TTC549 (cell line): ENCODE data around the gene MEF2C.

Experiments used
- FAIRE-seq: peaks from 2 replicates; lab custom pipeline; 2012; peaks lifted over from hg19 to GRCh38; lab: Jason Lieb, UNC

Gene MEF2C

GRCh38 chr5:88826646-88827585, 56.1 kb downstream of the MEF2C start:
- FAIRE-seq: no peak

GRCh38 chr5:88825584-88826315, 57.2 kb downstream of the MEF2C start:
- FAIRE-seq: no peak

GRCh38 chr5:88824892-88825583, 57.9 kb downstream of the MEF2C start:
- no peak for FAIRE-seq

GRCh38 chr5:88824141-88824540, 58.8 kb downstream of the MEF2C start:
- FAIRE-seq: no peak

GRCh38 chr5:88823201-88823600, 59.8 kb downstream of the MEF2C start:
- FAIRE-seq: no peak

- no peak for FAIRE-seq
These were observed 61.8 kb downstream of the MEF2C start for GRCh38 chr5:88821161-88821560.

- FAIRE-seq: no peak
These were observed 62.4 kb downstream of the MEF2C start for GRCh38 chr5:88820581-88820980.

GRCh38 chr5:88819301-88819999, 63.5 kb downstream of the MEF2C start:
- no peak for FAIRE-seq

GRCh38 chr5:88818296-88818695, 64.7 kb downstream of the MEF2C start:
- no peak for FAIRE-seq

- no peak for FAIRE-seq
These were observed 66.8 kb downstream of the MEF2C start for GRCh38 chr5:88816195-88816594.

- FAIRE-seq: no peak
These were observed 67.8 kb downstream of the MEF2C start for GRCh38 chr5:88815050-88815789.

- FAIRE-seq: no peak
These were observed 69.0 kb downstream of the MEF2C start for GRCh38 chr5:88813805-88814575.

GRCh38 chr5:88813244-88813643, 69.7 kb downstream of the MEF2C start:
- no peak for FAIRE-seq

- no peak for FAIRE-seq
These were observed 74.8 kb downstream of the MEF2C start for GRCh38 chr5:88808153-88808552.

- no peak for FAIRE-seq
These were observed 75.7 kb downstream of the MEF2C start for GRCh38 chr5:88807327-88807726.

- FAIRE-seq: no peak
These were observed 76.6 kb downstream of the MEF2C start for GRCh38 chr5:88806338-88806737.

GRCh38 chr5:88805151-88805784, 77.7 kb downstream of the MEF2C start:
- FAIRE-seq: no peak

- FAIRE-seq: no peak
These were observed 78.5 kb downstream of the MEF2C start for GRCh38 chr5:88804444-88804843.

- FAIRE-seq: no peak
These were observed 79.7 kb downstream of the MEF2C start for GRCh38 chr5:88803309-88803708.

GRCh38 chr5:88799938-88800535, 82.9 kb downstream of the MEF2C start:
- FAIRE-seq: no peak
